ENCODE results near the gene CMBL. TPM values are rescaled to one million over a fixed set of nuclear protein-coding genes. Genes with fewer than 3 reads are reported as not detected.
"Not testable (repeated sequence)": the region's sequence is repeated elsewhere in the genome, so short reads cannot be mapped to it uniquely, and the experiment has no call there.

Gene CMBL
- polyA plus RNA-seq, 3 donors, result 0.39 to 5.4 TPM; not detected in 1

- H3K36me3 Mint-ChIP-seq, result peaks cover 5 to 13% of the 10 kb centered on the region in 2 donors
- H3K27me3 Mint-ChIP-seq (ENCODE audit: low read depth in 3 of 3), result peaks cover 0 to 5% (median 1%) of the 10 kb centered on the region in 3 donors
- peak overlapping the region; percentile 87 to 100 (median 99) for H3K27ac Mint-ChIP-seq
- Histone ChIP-seq H3K79me2 (ENCODE audit: insufficient read depth, low read length) (peaks cover 74% of the 10 kb centered on the region), H2AFZ (ENCODE audit: insufficient read depth, low read depth, low read length, poor library complexity, severe bottlenecking) (peak overlapping the region; percentile 88), H3K4me3 (replicated peaks in 1 of 3; ENCODE audit: low read depth in 2 of 3, low read length in 3 of 3) (peak overlapping the region; percentile 88 to 92 (median 89)), H3K4me1 (ENCODE audit: control insufficient read depth in 1 of 2, insufficient read depth in 2 of 2, low read length in 2 of 2) (peaks cover 24 to 33% of the 10 kb centered on the region in 2 donors), H3K27ac (ENCODE audit: low read depth in 1 of 2, low read length in 2 of 2) (peak overlapping the region; percentile 85 to 99), H3K36me3 (replicated peaks in 1 of 2; ENCODE audit: control insufficient read depth in 1 of 2, insufficient read depth in 2 of 2, low read length in 2 of 2) (peaks cover 0 to 3% of the 10 kb centered on the region in 2 donors), H4K20me1 (ENCODE audit: insufficient read depth, low read length) (peaks cover 32% of the 10 kb centered on the region), H3K27me3 (ENCODE audit: control insufficient read depth in 2 of 2, insufficient read depth in 2 of 2, low read length in 2 of 2) (no peaks in the 10 kb centered on the region), H3K9me3 (replicated peaks in 1 of 2; ENCODE audit: control insufficient read depth in 1 of 2, insufficient read depth in 1 of 2, low read length in 2 of 2) (no peaks in the 10 kb centered on the region), H3K9ac (ENCODE audit: insufficient read depth, low read length, poor library complexity, severe bottlenecking) (peak overlapping the region; percentile 90), H3K4me2 (replicated peaks; ENCODE audit: extremely low read depth, low read length, poor library complexity, severe bottlenecking) (peak overlapping the region; percentile 100)
- H3K9me3 Mint-ChIP-seq, result no peaks in the 10 kb centered on the region
- peaks cover 29% of the 10 kb centered on the region for H3K4me1 Mint-ChIP-seq
- intact Hi-C loops (cut with micrococcal nuclease), result loop anchor here in 1 of 2 donors (5.0 kb wide), 1 partner anchor 104 kb away; the partner anchor contains the start of gene MARCHF6
- no peak for DNase-seq
- no peak for TF ChIP-seq CTCF (IDR thresholded peaks at IDR 0.05)
- peak overlapping the region; percentile 91 to 96 for H3K4me3 Mint-ChIP-seq
- WGBS (ENCODE audit: insufficient coverage), result 49% methylated on average over 17 of the region's 29 CpGs
Measured at GRCh38 chr5:10248378-10249260, 59.1 kb downstream of the CMBL start.

GRCh38 chr5:10247217-10247616 lies 60.5 kb downstream of the CMBL start:
- H3K4me3 ChIP-seq (replicated peaks in 1 of 3; ENCODE audit: low read depth in 2 of 3, low read length in 3 of 3); H3K4me2 ChIP-seq (replicated peaks; ENCODE audit: extremely low read depth, low read length, poor library complexity, severe bottlenecking); H2AFZ ChIP-seq (ENCODE audit: insufficient read depth, low read depth, low read length, poor library complexity, severe bottlenecking); H3K9me3 Mint-ChIP-seq; H3K4me3 Mint-ChIP-seq; H3K9me3 ChIP-seq (replicated peaks in 1 of 2; ENCODE audit: control insufficient read depth in 1 of 2, insufficient read depth in 1 of 2, low read length in 2 of 2); H3K9ac ChIP-seq (ENCODE audit: insufficient read depth, low read length, poor library complexity, severe bottlenecking); H3K36me3 ChIP-seq (replicated peaks in 1 of 2; ENCODE audit: control insufficient read depth in 1 of 2, insufficient read depth in 2 of 2, low read length in 2 of 2); DNase-seq; H3K27me3 Mint-ChIP-seq (ENCODE audit: low read depth in 3 of 3); H3K27me3 ChIP-seq (ENCODE audit: control insufficient read depth in 2 of 2, insufficient read depth in 2 of 2, low read length in 2 of 2); H3K36me3 Mint-ChIP-seq; H3K27ac ChIP-seq (ENCODE audit: low read depth in 1 of 2, low read length in 2 of 2): not testable (repeated sequence)
- Histone ChIP-seq H3K79me2 (ENCODE audit: insufficient read depth, low read length) (peaks cover 60% of the 10 kb centered on the region), H3K4me1 (ENCODE audit: control insufficient read depth in 1 of 2, insufficient read depth in 2 of 2, low read length in 2 of 2) (peaks cover 24 to 32% of the 10 kb centered on the region in 2 donors), H4K20me1 (ENCODE audit: insufficient read depth, low read length) (peaks cover 18% of the 10 kb centered on the region)
- peak overlapping the region in 1 of 7 donors; percentile 26 for H3K27ac Mint-ChIP-seq
- WGBS (ENCODE audit: insufficient coverage), result 94% methylated on average over 3 of the region's 4 CpGs
- intact Hi-C loops (cut with micrococcal nuclease), result loop anchor here in 1 of 2 donors (5.0 kb wide), 1 partner anchor 105 kb away; the partner anchor contains the start of gene MARCHF6
- peaks cover 26% of the 10 kb centered on the region for H3K4me1 Mint-ChIP-seq
